ENCODE measurements around the gene CFAP299. TPM values are rescaled to one million over a fixed set of nuclear protein-coding genes. Genes with fewer than 3 reads are reported as not detected.

CFAP299 gene
- total and polyA plus RNA-seq, 2 of the 13 experiments (the other 11 are each of a cell fraction or from before 2014, with no cell fraction given) = not detected

- TF ChIP-seq, protein P1, sequence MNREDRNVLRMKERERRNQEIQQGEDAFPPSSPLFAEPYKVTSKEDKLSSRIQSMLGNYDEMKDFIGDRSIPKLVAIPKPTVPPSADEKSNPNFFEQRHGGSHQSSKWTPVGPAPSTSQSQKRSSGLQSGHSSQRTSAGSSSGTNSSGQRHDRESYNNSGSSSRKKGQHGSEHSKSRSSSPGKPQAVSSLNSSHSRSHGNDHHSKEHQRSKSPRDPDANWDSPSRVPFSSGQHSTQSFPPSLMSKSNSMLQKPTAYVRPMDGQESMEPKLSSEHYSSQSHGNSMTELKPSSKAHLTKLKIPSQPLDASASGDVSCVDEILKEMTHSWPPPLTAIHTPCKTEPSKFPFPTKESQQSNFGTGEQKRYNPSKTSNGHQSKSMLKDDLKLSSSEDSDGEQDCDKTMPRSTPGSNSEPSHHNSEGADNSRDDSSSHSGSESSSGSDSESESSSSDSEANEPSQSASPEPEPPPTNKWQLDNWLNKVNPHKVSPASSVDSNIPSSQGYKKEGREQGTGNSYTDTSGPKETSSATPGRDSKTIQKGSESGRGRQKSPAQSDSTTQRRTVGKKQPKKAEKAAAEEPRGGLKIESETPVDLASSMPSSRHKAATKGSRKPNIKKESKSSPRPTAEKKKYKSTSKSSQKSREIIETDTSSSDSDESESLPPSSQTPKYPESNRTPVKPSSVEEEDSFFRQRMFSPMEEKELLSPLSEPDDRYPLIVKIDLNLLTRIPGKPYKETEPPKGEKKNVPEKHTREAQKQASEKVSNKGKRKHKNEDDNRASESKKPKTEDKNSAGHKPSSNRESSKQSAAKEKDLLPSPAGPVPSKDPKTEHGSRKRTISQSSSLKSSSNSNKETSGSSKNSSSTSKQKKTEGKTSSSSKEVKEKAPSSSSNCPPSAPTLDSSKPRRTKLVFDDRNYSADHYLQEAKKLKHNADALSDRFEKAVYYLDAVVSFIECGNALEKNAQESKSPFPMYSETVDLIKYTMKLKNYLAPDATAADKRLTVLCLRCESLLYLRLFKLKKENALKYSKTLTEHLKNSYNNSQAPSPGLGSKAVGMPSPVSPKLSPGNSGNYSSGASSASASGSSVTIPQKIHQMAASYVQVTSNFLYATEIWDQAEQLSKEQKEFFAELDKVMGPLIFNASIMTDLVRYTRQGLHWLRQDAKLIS (CRISPR knock-in tag; IDR thresholded peaks at IDR 0.05) = no peak
- TF ChIP-seq TEAD3 (CRISPR knock-in tag; optimal IDR thresholded peaks at IDR 0.05; ENCODE audit: borderline replicate concordance) = no peak
- no peak for TF ChIP-seq ZNF24 (IDR thresholded peaks at IDR 0.05)
- no peak for TF ChIP-seq BRD4 (CRISPR knock-in tag; IDR thresholded peaks at IDR 0.05)
- TF ChIP-seq ZNF230 (CRISPR knock-in tag; IDR thresholded peaks at IDR 0.05) = no peak
- no peak for TF ChIP-seq PHF21A (CRISPR knock-in tag; IDR thresholded peaks at IDR 0.05)
- TF ChIP-seq, protein P2, sequence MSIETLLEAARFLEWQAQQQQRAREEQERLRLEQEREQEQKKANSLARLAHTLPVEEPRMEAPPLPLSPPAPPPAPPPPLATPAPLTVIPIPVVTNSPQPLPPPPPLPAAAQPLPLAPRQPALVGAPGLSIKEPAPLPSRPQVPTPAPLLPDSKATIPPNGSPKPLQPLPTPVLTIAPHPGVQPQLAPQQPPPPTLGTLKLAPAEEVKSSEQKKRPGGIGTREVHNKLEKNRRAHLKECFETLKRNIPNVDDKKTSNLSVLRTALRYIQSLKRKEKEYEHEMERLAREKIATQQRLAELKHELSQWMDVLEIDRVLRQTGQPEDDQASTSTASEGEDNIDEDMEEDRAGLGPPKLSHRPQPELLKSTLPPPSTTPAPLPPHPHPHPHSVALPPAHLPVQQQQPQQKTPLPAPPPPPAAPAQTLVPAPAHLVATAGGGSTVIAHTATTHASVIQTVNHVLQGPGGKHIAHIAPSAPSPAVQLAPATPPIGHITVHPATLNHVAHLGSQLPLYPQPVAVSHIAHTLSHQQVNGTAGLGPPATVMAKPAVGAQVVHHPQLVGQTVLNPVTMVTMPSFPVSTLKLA (IDR thresholded peaks at IDR 0.05) = no peak
- no peak for TF ChIP-seq ZNF674 (CRISPR knock-in tag; IDR thresholded peaks at IDR 0.05; ENCODE audit: low read depth)
- no peak for TF ChIP-seq ZNF75D (CRISPR knock-in tag; IDR thresholded peaks at IDR 0.05; ENCODE audit: borderline replicate concordance)
- TF ChIP-seq ZIK1 (CRISPR knock-in tag; IDR thresholded peaks at IDR 0.05; ENCODE audit: borderline replicate concordance, low read depth) = no peak
- no peak for TF ChIP-seq RAD51 (IDR thresholded peaks at IDR 0.05; ENCODE audit: borderline replicate concordance)
- peak; percentile 81; the same call in 1 of the 2 replicates for TF ChIP-seq ZNF503 (CRISPR knock-in tag; IDR thresholded peaks at IDR 0.05)
- peak; percentile 44; the same call in 1 of the 2 replicates for TF ChIP-seq NFIC (IDR thresholded peaks at IDR 0.05; ENCODE audit: low read length)
- no peak for TF ChIP-seq TCF12 (IDR thresholded peaks at IDR 0.05)
- no peak for TF ChIP-seq TCF12 (CRISPR knock-in tag; IDR thresholded peaks at IDR 0.05)
- TF ChIP-seq TEAD2 (CRISPR knock-in tag; IDR thresholded peaks at IDR 0.05) = no peak
- TF ChIP-seq ZFP37 (CRISPR knock-in tag; IDR thresholded peaks at IDR 0.05; ENCODE audit: borderline replicate concordance) = no peak
- 0 out of 2 replicates have a peak, but pooled peaks have one; percentile 21 for TF ChIP-seq GATAD2A (CRISPR knock-in tag; IDR thresholded peaks at IDR 0.05)
- no peak for TF ChIP-seq ZNF430 (CRISPR knock-in tag; IDR thresholded peaks at IDR 0.05)
- TF ChIP-seq, protein P3, sequence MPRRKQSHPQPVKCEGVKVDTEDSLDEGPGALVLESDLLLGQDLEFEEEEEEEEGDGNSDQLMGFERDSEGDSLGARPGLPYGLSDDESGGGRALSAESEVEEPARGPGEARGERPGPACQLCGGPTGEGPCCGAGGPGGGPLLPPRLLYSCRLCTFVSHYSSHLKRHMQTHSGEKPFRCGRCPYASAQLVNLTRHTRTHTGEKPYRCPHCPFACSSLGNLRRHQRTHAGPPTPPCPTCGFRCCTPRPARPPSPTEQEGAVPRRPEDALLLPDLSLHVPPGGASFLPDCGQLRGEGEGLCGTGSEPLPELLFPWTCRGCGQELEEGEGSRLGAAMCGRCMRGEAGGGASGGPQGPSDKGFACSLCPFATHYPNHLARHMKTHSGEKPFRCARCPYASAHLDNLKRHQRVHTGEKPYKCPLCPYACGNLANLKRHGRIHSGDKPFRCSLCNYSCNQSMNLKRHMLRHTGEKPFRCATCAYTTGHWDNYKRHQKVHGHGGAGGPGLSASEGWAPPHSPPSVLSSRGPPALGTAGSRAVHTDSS (CRISPR knock-in tag; conservative IDR thresholded peaks at IDR 0.05) = no peak
- TF ChIP-seq ZNF543 (CRISPR knock-in tag; IDR thresholded peaks at IDR 0.05) = no peak
- TF ChIP-seq U2AF2 (IDR thresholded peaks at IDR 0.05; ENCODE audit: low read depth, low read length) = no peak
Observed at GRCh38 chr4:80615099-80615498, 279.6 kb downstream of the CFAP299 start (continued).

Measured in HepG2 (cell line).